Fibroblast of pulmonary artery (primary cell): ENCODE results near the gene ZNF550.

Source experiments
- DNase-seq: peaks from one replicate; pipeline ENCODE4 v3.0.0-alpha.2; 2010; ENCODE audit warnings: low read depth
- H3K4me3 ChIP-seq: replicated peaks from 2 replicates; pipeline ENCODE4 v1.5.1; 2011; ENCODE audit warnings: low read depth, mild to moderate bottlenecking, control low read depth, low read length, moderate library complexity
- TF ChIP-seq, protein P1 (sequence below): IDR thresholded peaks from 2 replicates; pipeline ENCODE4 v1.5.1; 2011; ENCODE audit warnings: mild to moderate bottlenecking, control low read depth, low read length, inconsistent platforms; ENCODE audit errors: missing control alignments

ZNF550 gene

GRCh38 chr19:57559404-57560025, at the start of gene ZNF550:
Gene ZNF550, minus strand, starts transcription at chr19:57559863. Its CDS starts 181 bp downstream, at chr19:57559682.
- TF ChIP-seq, protein P1, sequence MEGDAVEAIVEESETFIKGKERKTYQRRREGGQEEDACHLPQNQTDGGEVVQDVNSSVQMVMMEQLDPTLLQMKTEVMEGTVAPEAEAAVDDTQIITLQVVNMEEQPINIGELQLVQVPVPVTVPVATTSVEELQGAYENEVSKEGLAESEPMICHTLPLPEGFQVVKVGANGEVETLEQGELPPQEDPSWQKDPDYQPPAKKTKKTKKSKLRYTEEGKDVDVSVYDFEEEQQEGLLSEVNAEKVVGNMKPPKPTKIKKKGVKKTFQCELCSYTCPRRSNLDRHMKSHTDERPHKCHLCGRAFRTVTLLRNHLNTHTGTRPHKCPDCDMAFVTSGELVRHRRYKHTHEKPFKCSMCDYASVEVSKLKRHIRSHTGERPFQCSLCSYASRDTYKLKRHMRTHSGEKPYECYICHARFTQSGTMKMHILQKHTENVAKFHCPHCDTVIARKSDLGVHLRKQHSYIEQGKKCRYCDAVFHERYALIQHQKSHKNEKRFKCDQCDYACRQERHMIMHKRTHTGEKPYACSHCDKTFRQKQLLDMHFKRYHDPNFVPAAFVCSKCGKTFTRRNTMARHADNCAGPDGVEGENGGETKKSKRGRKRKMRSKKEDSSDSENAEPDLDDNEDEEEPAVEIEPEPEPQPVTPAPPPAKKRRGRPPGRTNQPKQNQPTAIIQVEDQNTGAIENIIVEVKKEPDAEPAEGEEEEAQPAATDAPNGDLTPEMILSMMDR, result no peak
- peak; percentile 92 for DNase-seq
- peak within 1 kb of the TSS; percentile 96 for H3K4me3 ChIP-seq

GRCh38 chr19:57606931-57607330, 47.3 kb upstream of the ZNF550 start:
- no peak overlapping the region for H3K4me3 ChIP-seq
- TF ChIP-seq, protein P1, result no peak
- no peak for DNase-seq

DNA sequence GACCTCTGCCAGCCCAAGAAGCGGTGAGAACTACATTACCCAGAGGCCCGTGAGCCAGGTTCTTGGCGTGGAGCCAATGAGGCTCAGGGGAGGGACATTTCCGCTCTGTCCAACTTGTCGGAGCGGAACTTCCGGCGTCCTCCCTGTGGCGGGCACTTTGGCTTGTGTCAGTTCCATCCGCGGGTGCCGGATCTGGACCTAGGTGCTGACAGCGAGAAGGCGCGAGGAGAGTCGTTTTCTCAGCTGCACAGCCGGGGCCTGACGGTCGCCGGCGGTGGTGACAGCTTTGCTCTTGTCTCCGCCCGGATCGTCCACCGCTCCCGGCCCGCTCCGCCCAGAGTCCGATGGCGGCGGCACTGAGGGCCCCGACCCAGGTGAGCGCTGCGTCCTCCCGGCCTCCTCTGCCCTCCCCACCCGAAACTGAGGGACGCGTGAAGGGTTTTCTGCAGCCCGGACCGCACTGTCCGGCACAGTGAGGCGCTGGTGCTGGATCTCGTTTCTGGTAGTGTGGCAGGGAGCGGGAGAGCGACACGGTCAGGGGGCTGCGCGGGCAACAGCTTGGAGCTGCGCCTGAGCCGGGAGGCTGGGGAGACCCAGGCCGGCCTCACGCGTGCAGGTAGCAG, 40.2 kb upstream of the ZNF550 start, which contains the start of gene ZNF530:
TSS of gene ZNF530 (plus strand) at position 125 of the 623 bp plus-strand sequence. CDS start 4,461 bp downstream, outside the sequence.
- peak; percentile 95 for DNase-seq
- H3K4me3 ChIP-seq, result peak within 1 kb of the TSS; percentile 81
- TF ChIP-seq, protein P1, result no peak

DNA sequence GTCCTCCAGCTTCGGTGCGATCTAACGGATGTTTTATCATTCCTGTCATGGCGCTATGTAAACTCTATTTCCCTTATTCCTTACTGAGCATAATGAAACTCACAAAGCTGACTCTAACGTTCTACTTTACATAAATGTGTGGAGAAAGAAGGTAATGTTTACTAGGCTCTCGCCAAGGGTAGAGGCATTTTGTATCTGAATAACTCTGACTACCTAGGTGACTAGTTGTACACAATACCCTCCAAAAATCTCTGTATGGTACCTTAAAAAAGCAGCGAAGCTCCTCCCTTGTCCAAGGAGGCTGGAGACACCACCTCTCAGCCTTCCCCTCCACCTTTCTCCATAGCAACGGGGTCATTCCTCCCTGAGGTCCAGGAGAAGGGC, 39.7 kb upstream of the ZNF550 start:
- H3K4me3 ChIP-seq, result peak overlapping the region; percentile 81
- DNase-seq, result no peak
- TF ChIP-seq, protein P1, result no peak

DNA sequence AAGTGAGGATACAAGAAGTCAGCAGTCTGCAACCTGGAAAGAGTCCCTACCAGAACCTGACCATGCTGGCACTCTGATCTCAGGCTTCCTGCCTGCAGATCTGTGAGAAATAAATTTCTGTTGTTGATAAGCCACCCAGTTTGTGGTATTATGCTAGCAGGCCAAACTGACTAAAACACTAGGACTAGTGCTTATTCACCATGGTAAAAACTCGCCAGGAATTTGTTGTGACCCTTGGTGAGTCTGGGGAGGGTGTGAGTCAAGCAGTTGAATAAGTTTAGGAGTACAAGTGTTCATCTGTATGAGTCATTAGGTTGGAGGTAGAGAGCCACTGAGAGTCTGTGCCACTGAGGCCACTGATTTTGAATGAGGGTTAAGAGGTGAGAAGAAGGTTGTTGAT, 27.9 kb upstream of the ZNF550 start:
- DNase-seq, result peak; percentile 24
- no peak overlapping the region for H3K4me3 ChIP-seq
- TF ChIP-seq, protein P1, result no peak

GRCh38 chr19:57583521-57584416, 24.1 kb upstream of the ZNF550 start, which contains the start of gene ZIK1:
Gene ZIK1, plus strand, starts transcription at chr19:57584145. Its CDS starts 212 bp downstream, at chr19:57584357.
- H3K4me3 ChIP-seq, result peak within 1 kb of the TSS; percentile 74
- TF ChIP-seq, protein P1, result no peak
- peak; percentile 94 for DNase-seq
